ENCODE results near the gene PLCH2. TPM values are rescaled to one million over a fixed set of nuclear protein-coding genes. Genes with fewer than 3 reads are reported as not detected.

Gene PLCH2
- total and polyA plus RNA-seq, 9 of the 15 experiments (the other 6 are each of a cell fraction or from before 2014, with no cell fraction given) = 0.16 TPM; not detected in 8

DNA sequence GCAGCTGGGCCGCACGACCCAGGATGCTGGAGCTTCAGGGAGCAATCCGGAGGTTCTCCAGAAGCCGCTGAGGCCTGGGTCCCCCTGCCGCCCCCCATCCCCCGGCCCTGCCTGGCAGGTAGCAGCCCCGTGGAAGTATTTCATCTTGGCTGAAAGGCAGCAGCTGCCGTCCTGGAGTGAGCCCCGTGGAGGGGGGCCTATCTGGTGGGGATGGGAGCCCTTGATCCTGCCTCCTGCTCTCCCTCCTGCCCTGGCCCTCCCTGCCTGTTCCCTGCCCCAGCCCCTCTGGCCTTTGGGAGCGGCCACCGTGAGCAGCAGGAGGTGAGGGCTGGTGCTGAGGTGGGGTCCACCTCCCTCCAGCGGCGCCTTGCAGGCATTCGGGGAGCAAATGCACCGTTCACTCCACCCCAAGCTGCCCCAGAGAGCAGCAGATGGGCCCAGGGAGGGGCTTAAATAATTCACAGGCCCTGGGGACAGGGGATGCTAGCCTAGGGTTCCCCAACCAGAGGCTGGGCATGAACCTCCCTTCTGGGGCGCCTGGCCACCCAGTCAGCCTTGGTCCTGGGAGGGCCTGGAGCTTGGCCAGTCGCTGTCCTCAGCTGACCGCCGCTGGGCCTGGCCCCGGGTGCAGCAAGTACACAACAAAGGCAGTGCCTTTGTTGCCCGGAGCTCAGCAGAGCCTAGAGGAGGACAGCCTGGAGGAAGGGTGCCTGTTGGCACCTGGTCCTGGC, 23.7 kb upstream of the PLCH2 start:
- no peak for DNase-seq (ENCODE audit: extremely low read depth in 1 of 4, low spot score in 3 of 4)
- H3K27ac ChIP-seq (ENCODE audit: extremely low read depth, low read depth, low read length) = no peak overlapping the region

More for the DNA sequence above, 23.7 kb upstream of the PLCH2 start:
- Histone ChIP-seq H3K4me3 (no peak overlapping the region), H3K27me3 (ENCODE audit: control insufficient read depth in 2 of 2, insufficient read depth in 2 of 2, low read length in 2 of 2) (peaks cover 23 to 75% of the 10 kb centered on the region in 2 experiments; a peak in 3 of 5 replicates), H3K36me3 (ENCODE audit: control insufficient read depth, insufficient read depth, low read length) (no peaks in the 10 kb centered on the region), H3K4me1 (replicated peaks in 1 of 2; ENCODE audit: control insufficient read depth in 2 of 2, insufficient read depth in 2 of 2, low read length in 2 of 2) (peaks cover 0 to 73% of the 10 kb centered on the region in 2 experiments; a peak in 3 of 5 replicates), H3K9me3 (replicated peaks; ENCODE audit: control insufficient read depth, insufficient read depth, low read depth, low read length) (no peaks in the 10 kb centered on the region), H3K4me2 (ENCODE audit: insufficient read depth, low read length) (no peak overlapping the region), H4K20me1 (replicated peaks; ENCODE audit: control insufficient read depth, insufficient read depth, low read length) (peaks cover 12% of the 10 kb centered on the region), H3K79me2 (ENCODE audit: control insufficient read depth, insufficient read depth, low read length) (no peaks in the 10 kb centered on the region), H2AFZ (ENCODE audit: low read depth, low read length) (no peak overlapping the region), H3K9ac (ENCODE audit: insufficient read depth in 1 of 2, low read depth in 2 of 2, low read length in 2 of 2) (no peak overlapping the region; a peak in 1 of 4 replicates), H3K9me1 (ENCODE audit: control insufficient read depth, insufficient read depth, low read length) (no peaks in the 10 kb centered on the region)
- ATAC-seq = no peak
- no peak for FAIRE-seq
- WGBS (ENCODE audit: insufficient coverage, low coverage, missing lambda C conversion rate) = 8% methylated on average over 21 of the region's 21 CpGs
- BruUV-seq (replicated peaks) = no TSS peak
- in situ Hi-C loops (cut with MboI) = no loop called here
- ChIA-PET CTCF (ENCODE audit: low intra/inter-chr PET ratio) (no interaction called here), POLR2A (interaction anchor here (0.6 to 1.0 kb wide), 4 partner anchors 69 to 572 kb away, joined by 3 read pairs; partner anchors contain the start of gene PANK4)
- intact Hi-C loops (cut with micrococcal nuclease) = no loop called here
- TF ChIP-seq, protein P1, sequence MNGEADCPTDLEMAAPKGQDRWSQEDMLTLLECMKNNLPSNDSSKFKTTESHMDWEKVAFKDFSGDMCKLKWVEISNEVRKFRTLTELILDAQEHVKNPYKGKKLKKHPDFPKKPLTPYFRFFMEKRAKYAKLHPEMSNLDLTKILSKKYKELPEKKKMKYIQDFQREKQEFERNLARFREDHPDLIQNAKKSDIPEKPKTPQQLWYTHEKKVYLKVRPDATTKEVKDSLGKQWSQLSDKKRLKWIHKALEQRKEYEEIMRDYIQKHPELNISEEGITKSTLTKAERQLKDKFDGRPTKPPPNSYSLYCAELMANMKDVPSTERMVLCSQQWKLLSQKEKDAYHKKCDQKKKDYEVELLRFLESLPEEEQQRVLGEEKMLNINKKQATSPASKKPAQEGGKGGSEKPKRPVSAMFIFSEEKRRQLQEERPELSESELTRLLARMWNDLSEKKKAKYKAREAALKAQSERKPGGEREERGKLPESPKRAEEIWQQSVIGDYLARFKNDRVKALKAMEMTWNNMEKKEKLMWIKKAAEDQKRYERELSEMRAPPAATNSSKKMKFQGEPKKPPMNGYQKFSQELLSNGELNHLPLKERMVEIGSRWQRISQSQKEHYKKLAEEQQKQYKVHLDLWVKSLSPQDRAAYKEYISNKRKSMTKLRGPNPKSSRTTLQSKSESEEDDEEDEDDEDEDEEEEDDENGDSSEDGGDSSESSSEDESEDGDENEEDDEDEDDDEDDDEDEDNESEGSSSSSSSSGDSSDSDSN (IDR thresholded peaks at IDR 0.05; ENCODE audit: borderline replicate concordance in 1 of 2, low read depth in 2 of 2, low read length in 2 of 2) = 0 out of 4 replicates have a peak, but pooled peaks of 1 of the 2 experiments have one; percentile 3
- no peak for TF ChIP-seq CAMTA2 (CRISPR knock-in tag; conservative IDR thresholded peaks at IDR 0.05)
